ENCODE measurements around the gene PPRC1.
A peak's percentile ranks its signal among the peaks of the same experiment; 100 is the strongest.

PPRC1 gene, protein sequence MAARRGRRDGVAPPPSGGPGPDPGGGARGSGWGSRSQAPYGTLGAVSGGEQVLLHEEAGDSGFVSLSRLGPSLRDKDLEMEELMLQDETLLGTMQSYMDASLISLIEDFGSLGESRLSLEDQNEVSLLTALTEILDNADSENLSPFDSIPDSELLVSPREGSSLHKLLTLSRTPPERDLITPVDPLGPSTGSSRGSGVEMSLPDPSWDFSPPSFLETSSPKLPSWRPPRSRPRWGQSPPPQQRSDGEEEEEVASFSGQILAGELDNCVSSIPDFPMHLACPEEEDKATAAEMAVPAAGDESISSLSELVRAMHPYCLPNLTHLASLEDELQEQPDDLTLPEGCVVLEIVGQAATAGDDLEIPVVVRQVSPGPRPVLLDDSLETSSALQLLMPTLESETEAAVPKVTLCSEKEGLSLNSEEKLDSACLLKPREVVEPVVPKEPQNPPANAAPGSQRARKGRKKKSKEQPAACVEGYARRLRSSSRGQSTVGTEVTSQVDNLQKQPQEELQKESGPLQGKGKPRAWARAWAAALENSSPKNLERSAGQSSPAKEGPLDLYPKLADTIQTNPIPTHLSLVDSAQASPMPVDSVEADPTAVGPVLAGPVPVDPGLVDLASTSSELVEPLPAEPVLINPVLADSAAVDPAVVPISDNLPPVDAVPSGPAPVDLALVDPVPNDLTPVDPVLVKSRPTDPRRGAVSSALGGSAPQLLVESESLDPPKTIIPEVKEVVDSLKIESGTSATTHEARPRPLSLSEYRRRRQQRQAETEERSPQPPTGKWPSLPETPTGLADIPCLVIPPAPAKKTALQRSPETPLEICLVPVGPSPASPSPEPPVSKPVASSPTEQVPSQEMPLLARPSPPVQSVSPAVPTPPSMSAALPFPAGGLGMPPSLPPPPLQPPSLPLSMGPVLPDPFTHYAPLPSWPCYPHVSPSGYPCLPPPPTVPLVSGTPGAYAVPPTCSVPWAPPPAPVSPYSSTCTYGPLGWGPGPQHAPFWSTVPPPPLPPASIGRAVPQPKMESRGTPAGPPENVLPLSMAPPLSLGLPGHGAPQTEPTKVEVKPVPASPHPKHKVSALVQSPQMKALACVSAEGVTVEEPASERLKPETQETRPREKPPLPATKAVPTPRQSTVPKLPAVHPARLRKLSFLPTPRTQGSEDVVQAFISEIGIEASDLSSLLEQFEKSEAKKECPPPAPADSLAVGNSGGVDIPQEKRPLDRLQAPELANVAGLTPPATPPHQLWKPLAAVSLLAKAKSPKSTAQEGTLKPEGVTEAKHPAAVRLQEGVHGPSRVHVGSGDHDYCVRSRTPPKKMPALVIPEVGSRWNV (N-terminal part only)

DNA sequence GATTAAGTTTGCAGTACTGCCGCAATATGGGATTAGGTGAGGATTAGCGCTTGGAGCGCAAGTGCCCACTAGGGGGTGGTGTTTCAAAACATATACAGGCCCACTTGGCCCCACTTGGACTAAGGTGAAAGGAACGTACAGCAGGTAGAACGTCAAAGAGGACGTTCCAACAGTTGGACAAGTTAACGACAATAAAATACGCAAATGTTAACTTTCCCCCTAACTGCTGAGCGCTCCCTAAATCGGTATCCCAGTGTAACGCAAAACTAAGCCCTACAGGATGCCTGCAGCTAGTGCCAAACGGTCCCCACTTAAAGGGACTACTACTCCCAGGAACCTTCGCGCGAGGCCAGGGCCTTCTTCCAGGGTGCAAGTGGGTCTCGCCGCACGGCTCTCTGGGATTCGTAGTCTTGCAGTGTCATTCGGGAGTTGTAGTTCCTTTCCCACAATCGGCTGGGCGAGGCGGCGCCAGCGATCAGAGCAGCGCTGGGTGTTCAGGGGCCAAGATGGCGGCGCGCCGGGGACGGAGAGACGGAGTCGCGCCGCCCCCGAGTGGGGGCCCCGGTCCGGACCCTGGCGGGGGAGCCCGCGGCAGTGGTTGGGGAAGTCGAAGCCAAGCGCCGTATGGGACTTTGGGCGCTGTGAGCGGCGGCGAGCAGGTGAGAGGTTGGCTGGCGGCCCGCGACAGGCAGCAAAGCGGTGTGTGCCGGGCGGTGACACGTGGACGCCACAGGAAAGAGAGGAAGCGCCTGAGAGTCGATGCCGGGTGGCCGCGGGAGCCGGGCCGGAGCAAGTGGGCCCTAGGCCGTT, at the start of gene PPRC1:
Gene PPRC1, plus strand, starts transcription at position 478 of the 810 bp plus-strand sequence. Its CDS starts 29 bp downstream, at position 507.
- peak; percentile 93 to 94 for DNase-seq (ENCODE audit: low read depth in 1 of 2, low spot score in 1 of 2)

DNA sequence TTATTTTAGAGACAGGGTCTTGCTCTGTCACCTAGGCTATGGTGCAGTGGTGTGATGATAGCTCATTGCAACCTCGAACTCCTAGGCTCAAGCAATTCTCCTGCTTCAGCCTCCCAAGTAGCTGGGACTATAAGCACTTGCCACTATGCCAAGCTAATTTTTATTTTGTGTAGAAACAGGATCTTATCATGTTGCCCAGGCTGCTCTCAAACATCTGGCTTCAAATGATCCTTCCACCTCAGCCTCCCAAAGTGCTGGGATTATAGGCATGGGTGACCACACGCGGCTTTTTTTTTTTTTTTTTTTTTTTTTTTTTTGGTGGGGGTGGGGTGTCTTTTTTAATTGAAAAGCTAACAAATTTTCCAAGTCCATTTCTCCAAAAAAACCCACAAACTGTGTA, 49.3 kb upstream of the PPRC1 start:
- no peak for DNase-seq (ENCODE audit: low read depth in 1 of 2, low spot score in 1 of 2)

DNA sequence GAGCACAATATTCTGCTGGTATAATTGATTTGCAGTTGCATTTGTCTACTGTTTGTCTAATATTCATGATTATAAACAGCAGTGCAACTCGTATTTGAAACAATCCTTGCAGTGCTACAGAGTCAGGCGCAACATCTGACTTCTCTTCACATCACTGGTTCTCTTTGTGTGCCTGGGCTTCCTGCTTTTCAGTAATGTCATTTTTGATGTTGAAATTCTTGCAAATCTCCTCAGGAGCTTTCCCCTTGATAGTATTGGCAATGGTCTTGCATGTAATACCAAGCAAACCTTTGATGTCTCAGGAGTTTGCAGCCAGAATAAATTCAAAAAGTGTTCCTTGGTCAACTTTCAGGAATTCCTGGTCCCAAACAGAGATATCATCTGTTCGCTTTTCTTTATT, 47.5 kb upstream of the PPRC1 start:
- DNase-seq (ENCODE audit: low read depth in 1 of 2, low spot score in 1 of 2) = no peak

DNA sequence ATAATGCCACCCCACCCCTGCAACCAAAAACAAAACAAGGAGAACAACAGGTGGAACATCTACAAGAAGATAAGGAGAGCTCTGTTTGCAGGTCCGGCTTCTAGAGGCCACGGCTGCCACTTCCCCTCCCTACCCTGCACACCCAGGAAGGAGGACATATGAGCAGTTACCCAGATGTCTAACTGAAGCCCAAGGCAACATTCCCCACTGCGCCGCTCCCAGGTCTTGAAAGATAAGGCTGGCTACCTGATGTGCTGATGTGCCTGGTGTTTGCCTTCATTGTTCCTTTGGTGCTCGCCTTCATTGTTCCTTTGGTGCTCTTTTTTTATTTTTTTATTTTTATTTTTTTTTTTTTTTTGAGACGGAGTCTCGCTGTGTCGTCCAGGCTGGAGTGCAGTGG, 46.6 kb upstream of the PPRC1 start:
- DNase-seq (ENCODE audit: low read depth in 1 of 2, low spot score in 1 of 2) = no peak

DNA sequence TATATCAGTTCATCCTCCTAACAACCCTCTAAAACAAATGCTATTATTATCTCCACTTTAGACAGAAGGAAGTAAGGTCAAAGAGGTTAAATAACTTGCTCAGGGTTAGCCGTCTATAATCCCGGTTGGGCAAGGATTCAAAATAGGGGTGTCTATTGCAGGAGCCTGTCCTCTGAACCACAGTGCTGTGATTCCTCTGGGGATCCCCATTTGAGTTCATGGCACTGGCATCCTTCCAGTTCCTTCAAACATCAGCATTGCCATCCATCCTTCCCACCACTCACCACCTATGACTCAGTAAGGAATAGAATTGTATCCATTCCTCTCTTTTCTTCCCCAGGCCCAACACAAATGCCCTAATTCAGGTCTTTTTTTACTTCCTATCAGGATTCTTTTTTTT, 42.1 kb upstream of the PPRC1 start:
- no peak for DNase-seq (ENCODE audit: low read depth in 1 of 2, low spot score in 1 of 2)

DNA sequence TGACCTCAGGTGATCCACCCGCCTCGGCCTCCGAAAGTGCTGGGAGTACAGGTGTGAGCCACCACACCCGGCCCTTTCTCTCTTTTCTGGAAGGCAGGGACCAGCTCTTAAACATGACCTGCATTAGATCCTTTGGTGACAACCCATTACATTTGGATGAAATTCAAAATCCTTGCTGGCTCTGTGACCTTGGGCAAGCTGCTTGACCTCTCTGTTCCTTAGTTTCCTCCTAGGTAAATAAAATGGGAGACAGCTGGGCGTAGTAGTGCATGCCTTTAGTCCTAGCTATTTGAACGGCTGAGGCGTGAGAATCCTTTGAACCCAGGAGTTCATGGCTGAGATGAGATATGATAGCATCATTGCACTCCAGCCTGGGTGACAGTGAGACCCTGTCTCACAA, 36.4 kb upstream of the PPRC1 start:
- no peak for DNase-seq (ENCODE audit: low read depth in 1 of 2, low spot score in 1 of 2)

DNA sequence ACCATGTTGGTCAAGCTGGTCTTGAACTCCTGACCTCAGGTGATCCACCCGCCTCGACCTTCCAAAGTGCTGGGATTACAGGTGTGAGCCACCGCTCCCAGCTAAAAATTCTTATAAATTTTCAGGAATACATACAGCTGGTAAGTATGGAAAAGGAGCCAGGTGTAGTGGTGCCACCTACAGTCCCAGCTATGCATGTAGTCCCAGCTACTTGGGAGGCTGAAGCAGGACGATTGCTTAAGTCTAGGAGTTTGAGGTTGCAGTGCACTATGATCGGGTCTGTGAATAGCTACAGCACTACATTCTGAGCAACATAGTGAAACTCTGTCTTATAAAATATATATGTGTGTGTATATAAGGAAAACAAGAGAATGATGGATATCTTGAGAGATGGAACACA, 31.7 kb upstream of the PPRC1 start:
- no peak for DNase-seq (ENCODE audit: low read depth in 1 of 2, low spot score in 1 of 2)

DNA sequence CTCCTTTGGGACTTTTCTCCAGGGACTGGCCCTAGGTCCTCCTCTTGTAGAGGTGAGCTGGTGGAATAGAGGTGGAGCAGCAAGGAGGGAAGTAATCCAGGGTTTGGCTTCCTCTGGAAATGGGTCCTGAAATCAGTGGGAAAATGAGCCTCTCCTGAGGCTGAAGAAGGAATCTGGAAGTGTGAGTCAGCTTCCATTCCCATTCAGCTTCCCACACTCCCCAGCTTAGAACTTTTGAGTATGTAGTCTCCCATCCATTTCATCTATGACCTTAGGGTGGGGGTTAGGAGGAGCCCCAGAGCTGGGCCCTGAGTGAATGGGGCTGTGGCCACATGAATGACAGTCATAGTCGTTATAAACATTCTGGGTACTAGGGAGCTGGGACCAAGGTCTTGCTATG, 30.4 kb upstream of the PPRC1 start:
- no peak for DNase-seq (ENCODE audit: low read depth in 1 of 2, low spot score in 1 of 2)

DNA sequence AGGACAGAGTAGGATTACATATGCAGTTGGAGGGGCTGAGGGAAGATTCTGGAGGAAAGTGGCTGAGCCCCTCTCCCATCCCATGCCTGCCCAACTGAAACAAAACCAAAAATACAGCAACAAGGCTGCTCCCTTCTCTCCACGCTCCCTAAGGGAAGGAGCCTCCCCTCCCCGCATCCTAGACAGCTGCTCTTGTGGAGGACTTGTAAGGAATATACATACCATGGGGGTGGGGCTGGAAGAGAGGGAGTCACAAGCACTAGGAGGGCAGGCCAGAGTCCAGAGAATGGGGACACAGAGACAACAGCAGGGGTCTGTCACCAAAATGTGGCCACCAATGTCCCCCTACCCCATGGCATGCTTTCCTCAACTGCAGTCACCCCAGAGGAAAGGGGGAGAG, 25.8 kb upstream of the PPRC1 start:
- no peak for DNase-seq (ENCODE audit: low read depth in 1 of 2, low spot score in 1 of 2)

DNA sequence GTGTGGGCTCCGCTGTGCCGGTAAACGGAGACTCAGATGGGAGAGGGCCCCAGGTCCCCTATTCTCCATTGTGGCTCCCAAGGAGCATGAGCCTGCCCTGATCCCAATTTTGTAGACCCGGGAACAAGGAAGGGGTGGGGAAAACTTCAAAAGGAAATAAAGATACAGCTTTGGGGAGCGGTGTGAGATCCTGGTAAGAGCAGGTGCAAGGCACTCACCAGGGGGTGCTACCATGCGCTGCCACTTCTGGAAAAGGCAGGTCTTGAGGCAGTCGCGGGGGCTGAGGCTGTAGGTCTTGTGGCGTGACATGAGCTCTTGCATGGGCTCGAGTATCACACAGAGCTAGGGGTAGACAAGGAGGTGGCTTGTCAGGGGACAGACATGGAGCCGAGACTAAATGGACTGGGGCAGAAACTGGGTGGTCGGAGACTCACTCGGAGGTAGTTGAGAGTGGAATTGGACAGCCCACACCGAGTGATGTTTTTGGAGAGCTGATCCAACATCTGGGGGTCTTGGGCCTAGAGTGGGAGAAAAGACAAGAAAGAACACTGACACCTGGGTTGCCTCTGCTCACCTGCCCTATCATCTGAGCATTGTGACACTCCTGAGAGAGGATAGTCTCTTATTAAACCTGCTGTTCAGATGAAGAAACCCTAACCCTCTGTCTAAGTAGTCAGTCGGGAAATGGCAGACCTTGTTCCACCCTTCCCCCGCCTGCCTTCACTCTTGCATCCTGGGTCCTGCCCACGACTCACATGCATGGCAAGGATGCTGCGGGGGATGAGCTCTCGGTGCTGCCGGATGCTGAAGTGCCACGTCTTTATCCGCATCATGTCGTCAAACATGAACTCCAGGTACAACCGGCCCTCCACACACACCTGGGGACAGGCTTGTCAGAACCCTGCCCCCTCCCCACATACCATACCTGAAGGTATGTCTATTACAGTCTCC, 23.4 kb upstream of the PPRC1 start:
- no peak for DNase-seq (ENCODE audit: low read depth in 1 of 2, low spot score in 1 of 2)

DNA sequence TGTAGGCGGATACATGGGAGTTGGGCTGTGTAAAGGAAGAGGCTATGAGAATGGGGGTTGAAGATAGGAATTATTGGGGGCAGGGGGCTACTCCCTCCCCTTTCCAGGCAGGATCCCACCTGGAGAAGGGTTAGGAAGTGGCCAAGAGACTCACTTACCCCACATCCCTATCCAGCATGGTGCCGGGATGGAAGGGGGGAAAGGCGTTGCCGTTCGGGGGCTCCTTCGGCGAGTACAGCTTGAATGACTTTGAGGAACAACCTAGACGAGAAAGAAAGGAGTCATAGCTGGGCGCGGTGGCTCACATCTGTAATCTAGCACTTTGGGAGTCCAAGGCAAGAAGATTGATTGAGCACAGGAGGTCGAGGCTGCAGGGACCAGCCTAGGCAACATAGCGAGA, 21.6 kb upstream of the PPRC1 start:
- DNase-seq (ENCODE audit: low read depth in 1 of 2, low spot score in 1 of 2) = no peak

DNA sequence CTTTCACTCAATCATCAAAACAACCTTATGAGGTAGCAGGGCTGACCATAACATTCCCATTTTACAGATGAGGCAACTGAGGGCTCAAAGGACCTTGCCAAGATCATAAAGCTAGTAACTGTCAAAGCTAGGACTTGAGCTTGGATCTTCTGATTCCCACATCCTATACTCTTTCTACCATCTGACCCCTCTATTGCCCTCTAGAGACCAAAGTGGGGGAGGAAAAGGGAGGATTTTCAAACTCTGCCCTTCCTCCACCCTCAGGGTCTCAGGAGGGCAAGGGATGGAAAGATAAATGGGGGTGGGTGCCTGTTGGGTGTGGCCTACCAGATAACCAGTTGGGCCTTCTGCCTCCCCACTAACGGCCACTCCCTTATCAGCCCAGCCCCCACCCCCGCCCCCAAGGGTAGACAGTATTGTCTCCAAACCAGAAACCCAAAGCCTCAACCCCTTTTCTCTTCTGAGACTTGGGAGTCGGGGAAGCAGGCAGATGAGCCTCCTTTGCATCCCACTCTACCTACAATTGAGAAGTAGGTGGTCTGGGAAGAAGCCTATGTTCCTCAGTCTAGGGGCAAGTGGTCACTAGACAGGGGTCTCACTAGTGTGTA, 20.5 kb upstream of the PPRC1 start:
- DNase-seq (ENCODE audit: low read depth in 1 of 2, low spot score in 1 of 2) = no peak

DNA sequence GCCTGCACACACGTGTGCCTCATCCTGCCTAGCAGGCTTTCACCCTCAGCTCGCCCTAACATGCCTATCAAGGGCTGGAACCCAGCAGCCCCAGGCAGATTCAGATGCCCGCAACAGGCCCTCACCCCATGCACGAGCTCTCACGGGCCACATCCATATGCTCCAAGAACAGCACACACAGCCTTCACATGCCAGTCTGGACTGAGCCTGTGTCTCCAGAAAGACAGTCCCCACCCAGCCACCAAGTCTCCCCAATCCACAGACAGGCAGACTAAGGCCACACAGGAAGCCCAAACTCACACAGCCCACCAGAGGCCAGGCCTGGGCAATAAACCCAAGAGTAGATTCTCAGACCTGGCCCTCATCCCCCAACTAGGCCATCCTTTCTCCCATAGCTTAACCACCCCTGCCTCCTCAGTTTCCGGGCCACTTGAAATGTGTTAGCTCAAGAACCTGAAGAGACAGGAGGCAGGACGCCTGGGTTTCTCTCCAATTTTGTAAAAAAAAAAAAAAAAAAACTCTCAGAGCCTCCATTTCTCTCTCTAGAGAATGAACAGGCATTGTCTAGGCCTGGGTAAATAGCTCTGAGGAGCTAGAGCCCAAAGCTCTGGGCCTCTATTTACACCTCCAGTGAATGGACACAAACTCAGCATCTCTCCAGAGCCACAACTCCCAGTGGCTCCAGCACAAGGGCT, 19.4 kb upstream of the PPRC1 start:
- no peak for DNase-seq (ENCODE audit: low read depth in 1 of 2, low spot score in 1 of 2)

DNA sequence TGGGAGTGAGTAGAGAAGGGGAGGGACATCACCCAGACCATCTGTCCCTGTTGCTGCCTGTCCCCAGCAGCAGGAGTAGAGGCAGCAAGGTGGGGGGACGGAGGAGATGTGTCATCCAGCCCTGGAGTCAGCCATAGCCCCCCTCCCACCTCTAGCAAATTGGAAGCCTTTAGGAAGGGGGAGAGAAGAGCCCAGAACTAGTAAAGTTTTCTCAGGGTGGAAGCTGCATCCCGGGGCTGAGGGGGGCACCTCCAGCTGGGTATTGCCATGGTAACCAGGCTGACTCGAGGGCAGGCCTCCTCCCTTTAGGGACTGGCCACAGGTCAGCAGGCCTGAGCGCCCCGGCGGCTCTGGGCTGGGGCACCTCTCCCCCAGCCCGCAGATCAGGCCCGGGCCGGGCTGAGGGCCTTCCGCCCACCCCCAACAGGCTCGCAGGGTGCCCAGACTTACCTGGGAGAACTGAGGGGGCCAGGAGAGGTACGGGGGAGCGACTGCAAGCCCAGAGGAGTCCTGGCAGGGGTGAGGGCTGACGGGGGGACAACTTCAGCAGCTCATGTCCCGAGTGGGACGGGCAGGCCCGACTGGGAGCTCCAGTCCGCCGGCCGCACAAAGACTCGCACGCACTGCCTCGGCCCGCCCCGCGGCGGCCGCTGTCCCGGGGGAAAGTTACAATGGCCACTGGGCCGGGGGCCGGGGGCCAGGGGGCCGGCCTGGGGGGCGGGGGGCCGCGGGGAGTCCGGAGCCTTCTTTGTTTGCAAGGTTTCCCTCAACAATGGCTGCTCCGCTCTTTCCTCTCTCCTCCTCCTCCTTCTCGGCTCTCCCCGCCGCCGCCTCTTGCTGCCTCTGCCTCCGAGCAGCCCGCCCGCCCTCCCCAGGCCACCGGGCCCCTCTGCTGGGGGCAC, 18.6 kb upstream of the PPRC1 start:
- no peak for DNase-seq (ENCODE audit: low read depth in 1 of 2, low spot score in 1 of 2)

DNA sequence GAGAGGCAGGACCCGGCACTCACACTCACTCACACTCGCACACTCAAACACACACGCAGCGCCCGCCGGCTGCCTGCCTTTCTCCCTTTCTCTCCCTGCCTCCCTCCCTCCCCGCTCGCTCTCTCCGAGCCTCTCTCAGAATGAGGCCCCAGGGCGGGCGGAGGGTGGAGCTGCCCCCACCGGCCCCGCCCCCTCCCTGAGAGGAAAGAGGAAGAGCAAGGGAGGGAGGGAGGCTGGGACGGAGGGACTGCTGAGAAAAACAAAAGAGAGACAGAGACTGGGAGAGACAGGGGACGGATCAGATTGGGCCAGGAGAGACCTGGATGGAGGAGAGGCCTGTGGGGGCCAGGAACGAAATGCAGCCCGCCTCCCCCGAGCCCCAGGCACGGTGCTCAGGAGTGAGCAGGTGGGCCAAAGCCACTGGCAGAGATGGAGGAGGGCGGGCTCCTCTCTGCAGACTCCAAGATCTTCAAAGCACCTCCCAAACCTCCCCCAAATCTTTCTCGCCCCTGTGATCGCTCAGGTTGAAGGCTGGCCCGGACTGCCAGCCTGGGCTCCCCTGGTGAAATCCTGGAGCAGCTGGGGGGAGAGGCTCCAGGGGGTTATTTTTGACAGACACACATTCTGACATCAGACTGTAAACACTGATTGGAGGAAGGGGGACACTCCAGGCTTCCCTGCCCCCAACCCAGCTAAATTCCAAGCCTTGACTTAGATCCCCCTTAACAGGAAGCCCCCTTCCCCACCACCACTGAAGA, 17.8 kb upstream of the PPRC1 start:
- DNase-seq (ENCODE audit: low read depth in 1 of 2, low spot score in 1 of 2) = peak; percentile 72 to 76

DNA sequence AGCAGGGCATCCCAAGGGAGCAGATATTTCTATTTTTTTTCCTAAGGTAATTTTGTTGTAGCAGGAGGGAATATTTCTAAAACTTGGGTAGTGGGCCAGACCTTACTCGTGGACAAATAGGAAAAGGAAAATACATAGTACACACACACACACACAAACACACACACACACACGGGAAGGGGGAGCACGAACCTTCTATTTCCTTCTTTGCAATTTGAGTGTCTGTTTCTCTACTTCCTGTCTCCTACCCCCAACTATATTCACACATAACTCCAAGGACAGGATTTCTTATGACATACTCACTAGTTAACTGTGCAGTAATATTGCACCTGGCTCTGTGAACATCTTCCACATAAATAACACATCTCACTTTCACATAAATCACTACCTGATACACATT, 17.1 kb upstream of the PPRC1 start:
- DNase-seq (ENCODE audit: low read depth in 1 of 2, low spot score in 1 of 2) = no peak

DNA sequence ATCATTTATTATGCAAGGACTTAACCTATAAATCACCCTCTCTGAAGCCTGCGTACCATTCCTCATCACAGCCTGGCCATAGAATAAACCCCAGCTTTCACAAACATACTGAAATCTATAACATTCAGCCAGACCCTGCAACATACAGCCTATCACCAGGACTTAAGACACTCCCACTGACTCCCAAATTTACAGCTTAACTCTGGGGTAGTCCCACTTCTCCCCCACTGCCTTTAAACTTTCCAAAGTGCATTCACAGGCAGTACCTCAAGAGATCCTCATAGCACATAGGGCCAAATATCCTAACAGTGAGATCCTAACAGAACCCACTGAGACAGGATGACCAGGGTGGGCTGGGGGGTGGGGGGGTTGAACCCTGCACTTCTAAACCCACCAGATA, 16.2 kb upstream of the PPRC1 start:
- DNase-seq (ENCODE audit: low read depth in 1 of 2, low spot score in 1 of 2) = no peak

All from activated T-helper 1 cell treated with anti-CD3 and anti-CD28 coated beads, Interleukin-2, amount 50 U/mL, for 16 hours (primary cell).